ENCODE measurements around the gene GJC2.

Gene GJC2

GRCh38 chr1:228117335-228117734 lies 32.4 kb upstream of the GJC2 start:
- DNase-seq: no peak

DNA sequence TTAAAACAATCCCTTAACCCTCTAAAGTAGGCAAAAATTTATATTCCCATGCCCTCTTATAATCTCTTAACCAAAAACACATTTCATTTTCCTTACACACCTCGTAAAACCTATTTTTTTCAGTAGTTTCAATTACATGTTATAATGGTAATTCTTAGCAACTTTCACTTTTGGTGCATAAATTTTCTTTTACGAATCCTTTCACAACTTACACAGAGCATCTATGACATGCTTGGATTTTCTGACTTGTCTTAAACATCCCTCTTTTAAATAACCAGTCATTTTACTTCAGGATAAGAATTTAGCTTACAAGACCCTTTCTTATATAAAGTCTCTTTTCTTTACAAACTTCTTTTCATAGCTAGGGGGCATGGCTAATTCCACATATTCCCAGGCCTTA lies 31.7 kb upstream of the GJC2 start:
- no peak for DNase-seq

DNA sequence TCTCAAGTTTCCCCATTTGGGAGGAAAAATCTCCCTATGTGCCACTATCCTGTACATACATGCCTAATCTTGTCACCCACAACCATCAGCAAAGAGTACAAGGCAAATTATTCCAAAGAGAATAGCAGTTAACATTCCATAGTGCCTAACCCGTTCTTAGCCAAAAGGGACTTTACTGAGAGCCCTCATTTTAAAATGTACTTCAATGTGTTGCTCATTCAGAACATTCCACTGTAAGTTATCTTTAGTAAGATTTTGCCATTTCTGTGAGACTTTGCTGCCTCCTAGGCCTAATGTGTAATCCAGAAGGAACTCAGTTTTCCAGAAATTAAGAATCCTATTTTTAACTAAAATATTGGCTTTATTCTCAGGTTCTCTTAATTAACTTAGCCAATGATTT lies 29.4 kb upstream of the GJC2 start:
- no peak for DNase-seq

DNA sequence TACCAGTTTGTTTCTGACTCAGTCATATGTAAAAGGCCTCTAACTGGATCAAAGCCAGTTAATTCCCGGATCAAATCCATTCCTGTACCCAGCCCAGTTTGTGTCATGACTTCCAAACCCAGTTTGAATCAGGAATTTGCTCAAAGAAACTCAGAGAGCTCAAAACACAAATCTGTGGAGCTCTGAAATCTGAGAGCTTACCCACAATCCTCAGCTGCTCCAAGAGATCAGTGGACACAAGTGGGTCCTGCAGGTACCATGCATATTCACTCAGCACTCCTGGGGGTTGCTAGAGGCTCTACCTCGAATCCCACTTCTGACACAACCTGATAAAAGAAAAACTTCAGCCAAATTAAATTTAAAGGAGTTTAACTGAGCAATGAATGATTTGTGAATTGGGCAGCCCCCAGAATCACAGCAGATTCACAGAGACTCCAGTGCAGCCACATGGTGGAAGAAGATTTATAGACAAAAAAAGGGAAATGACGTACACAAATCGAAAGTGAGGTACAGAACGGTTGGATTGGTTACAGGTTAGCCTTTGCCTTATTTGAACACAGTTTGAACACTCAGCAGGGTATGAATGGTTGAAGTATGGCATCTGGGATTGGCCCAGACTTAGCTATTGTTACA lies 28.8 kb upstream of the GJC2 start:
- DNase-seq: no peak

DNA sequence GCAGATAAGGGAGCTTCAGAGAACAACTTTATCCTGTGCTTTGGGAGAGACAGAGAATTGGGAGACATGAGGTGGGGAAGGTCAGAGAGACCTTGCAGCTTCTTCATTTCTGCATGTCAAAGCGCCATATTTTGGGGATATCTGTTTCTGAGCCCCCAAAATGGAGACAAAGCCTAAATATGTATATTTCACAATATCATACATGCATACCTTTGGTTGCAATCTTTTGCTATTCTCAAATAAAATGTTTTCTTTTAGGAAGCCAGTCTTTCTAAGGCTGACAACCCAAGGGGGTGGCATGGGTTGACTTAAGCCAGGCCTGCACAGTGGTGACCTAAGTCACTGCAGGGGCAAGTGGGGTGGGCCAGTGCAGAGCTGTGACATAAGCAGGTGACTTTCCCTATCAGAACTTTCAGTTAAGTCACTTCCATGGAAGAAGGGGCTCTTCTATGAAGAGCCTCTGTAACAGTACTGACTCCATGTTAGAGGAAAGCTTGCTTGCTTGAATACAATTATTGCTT lies 26.7 kb upstream of the GJC2 start:
- no peak for DNase-seq

- DNase-seq: no peak
These were observed 26.2 kb upstream of the GJC2 start for GRCh38 chr1:228123505-228123904.

- DNase-seq: no peak
These were observed 24.5 kb upstream of the GJC2 start for GRCh38 chr1:228125185-228125584.

DNA sequence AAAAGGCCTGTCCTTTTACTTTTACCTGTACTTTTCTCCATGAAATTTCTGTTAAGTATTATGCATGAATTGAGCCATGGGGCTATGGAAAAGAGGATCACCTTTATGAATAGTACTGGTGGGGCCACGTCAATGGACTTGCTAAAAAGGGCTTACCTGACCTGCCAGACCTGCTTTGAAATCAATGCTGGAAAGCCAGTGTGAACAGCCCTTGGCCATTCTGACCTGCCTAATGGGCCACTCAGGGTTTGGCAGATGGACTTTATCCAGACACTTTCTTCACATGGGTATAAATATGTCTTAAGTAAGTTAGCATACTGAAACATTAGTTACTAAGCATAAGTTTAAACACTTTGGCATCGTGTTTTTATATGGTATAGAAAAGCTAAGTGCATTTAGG lies 18.0 kb upstream of the GJC2 start:
- no peak for DNase-seq

DNA sequence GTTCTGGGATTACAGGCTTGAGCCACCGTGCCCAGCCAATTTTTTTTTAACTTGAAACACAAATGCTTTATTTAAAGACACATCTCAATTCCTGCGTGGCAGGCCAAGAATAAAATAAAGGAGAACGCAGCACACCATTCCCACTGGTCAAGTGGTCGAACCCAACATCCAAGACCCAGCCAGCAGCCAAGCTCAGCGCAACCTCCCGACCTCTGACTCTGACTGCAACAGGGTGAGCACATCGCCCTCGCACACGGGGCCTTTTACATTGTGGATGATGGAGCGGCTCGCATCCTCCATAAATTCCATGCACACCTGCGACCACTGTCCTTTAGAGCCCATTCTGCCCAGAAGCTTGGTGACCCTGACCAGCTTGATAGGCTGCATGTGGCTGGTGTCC lies 15.1 kb upstream of the GJC2 start:
- DNase-seq: no peak

DNA sequence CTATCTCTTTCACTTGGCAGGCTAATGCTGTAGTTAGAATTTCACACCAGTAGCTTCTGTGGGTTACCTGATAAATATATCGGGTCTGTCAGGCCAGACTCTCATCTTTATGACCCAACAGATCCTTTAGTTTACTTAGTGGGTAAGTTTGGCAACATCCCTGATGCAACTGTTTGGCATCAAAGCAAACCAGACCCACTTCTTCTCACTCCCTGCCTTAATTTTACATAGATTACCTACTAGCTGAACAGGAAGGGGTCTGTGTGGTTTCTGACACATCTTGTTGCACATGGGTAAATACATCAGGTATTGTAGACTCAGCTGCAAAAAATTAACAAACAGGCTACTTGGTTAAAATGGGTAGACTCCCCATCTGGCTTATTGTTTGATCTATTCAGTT lies 12.8 kb upstream of the GJC2 start:
- DNase-seq: no peak

DNA sequence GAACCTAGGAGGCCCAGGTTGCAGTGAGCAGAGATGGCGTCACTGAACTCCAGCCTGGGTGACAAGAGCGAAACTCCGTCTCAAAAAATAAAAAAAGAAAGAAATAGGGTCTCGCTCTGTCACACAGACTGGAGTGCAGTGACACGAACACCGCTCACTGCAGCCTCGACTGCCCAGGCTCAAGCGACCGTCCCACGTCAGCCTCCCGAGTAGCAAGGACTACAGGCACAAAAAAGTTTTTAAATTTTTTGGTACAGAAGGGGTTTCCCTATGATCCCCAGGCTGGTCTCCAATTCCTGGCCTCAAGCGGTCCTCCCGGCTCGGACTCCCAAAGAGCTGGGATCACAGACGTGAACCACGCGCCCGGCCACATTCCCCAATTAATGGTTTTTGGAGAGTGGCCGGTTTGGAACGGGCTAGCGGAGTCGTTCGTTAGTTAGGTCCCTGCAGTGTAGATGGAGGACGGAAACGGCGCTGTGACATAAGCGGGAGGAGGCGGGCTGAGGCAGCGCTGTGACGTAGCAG lies 10.3 kb upstream of the GJC2 start:
- DNase-seq: no peak

- DNase-seq: peak; percentile 97
These were observed 9.6 kb upstream of the GJC2 start, which contains the start of gene GUK1 for GRCh38 chr1:228139931-228140723. Gene GUK1, plus strand, starts transcription at chr1:228140279. Its CDS starts 24 bp downstream, at chr1:228140303.

- no peak for DNase-seq
These were observed 9.0 kb upstream of the GJC2 start for GRCh38 chr1:228140724-228141225.

GRCh38 chr1:228141226-228142044 lies 8.3 kb upstream of the GJC2 start:
- no peak for DNase-seq

DNA sequence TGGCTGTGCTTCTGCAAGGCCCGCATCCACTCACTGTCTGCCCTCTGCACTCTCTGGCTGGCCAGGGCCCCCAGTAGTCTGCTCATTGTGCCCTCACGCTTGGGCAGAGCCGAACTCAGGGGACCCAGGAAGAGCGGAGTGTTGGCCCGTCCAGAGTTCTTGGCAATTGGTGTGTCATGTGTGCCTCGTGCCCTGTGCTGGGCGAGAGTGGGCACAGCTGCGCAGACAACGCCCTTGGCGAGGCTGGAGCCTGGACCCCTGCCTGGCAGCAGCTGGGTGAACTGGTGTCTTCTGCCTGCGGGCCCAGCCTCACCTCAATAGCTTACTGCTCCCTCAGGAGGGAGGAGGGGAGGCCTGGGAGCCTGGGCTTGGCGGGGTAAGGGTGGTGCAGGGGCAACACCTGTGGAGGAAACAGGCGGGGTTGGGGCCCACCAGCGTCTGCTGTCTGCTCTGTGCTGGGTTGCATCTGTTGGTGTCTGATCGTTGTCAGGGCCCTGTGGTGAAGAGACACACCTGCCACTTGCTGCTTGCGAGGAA lies 7.5 kb upstream of the GJC2 start:
- no peak for DNase-seq

- DNase-seq: no peak
These were observed 7.0 kb upstream of the GJC2 start for GRCh38 chr1:228142701-228143136.

DNA sequence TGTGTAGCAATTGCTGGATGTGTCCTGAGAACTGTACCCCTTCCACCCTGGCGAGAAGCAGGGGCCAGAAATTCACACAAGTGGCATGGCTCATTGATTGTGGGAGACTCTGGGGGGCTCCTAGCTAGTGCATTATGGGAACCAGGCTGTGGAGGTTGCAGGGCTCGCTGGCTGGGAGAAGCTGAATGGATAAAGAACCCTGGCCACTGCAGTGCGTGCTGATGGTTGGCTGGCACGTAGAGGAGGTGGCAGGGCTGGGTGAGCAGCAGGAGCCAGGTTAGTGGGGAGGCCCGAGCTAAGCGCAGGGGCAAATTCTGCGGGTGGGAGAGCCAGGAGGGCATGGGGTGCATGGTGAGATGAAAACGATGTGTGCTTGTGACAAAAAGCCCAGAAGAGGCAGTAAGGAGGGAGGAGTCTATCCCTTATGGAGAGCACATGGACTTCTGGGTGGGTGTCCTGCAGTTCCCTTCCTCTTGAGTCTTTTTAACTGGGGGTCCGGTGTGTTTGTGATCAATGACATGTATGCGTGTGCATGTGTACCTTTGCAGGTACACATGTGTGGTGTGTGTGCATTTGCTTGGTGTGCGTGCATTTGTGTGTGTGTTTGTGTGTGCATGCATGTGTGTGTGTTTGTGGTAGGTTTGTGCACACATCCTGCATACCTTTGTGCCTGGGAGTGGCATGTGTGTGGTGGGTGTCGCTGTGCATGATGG lies 6.1 kb upstream of the GJC2 start:
- DNase-seq: no peak

GRCh38 chr1:228144193-228144992 lies 5.3 kb upstream of the GJC2 start:
- no peak for DNase-seq

- DNase-seq: no peak
These were observed 4.8 kb upstream of the GJC2 start for GRCh38 chr1:228144993-228145343.

DNA sequence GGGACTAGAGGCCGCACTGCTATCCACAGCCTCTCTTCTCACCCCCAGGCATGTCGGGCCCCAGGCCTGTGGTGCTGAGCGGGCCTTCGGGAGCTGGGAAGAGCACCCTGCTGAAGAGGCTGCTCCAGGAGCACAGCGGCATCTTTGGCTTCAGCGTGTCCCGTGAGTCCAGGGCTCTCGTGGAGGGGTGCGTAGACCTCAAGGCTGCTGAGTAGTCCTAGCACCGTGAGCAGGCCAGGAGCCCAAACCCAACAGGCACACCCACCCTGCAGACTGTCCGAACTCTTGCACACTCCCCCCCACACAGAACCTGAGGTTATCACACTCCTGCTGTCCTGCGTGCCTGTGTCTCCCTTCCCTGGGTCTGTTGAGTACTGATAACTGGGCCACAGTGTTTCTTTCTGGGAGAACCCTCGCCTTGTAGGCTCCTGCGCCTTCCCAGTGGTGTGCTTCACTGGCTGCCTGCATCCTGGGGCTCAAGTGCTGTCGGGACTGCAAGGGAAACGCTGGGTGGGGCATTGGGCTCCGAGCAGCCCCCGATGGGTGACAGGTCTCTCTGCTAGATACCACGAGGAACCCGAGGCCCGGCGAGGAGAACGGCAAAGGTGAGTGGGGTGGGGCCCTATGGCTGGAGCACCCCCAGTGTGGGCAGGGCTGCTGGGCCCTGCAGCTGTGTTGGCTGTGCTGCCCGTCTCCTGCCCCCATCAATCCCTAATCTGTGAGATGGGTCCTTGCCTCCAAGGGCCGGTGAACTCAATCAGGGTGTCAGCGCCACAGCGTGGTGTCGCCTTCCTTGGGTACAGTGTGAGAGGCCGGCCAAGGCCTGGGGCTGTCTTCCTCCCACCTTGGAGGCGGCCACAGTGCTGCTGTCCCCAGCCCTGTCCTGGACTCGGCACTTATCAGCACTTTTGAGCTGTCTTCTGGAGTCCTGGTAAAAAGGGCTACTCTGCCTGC lies 4.0 kb upstream of the GJC2 start:
- no peak for DNase-seq

Measured in NCI-H2029 (cell line).